ENCODE data around the gene BRD7.

DNA sequence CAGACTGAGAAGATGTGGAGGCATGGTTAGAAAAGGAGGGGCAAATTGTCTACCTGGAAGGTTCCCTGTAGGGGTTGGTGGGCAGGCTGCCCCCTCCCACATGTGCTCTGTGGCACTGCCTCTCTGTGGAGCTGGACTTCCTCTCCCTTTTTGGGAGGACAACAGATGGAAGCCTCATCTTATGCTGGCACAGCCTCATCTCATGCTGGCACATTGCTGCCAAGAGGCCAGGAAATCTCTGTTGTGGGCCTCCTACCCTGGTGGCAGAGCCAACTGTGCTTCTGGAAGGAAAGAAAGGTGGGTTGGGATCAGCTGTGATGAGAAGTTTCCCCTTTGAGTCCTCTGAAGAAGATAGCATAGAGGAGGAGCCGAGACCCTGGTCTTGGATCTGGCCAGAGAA is 19.7 kb upstream of the BRD7 start:
- TF ChIP-seq POLR2AphosphoS5 (IDR thresholded peaks at IDR 0.05) (no peak), POLR2A (IDR thresholded peaks at IDR 0.05) (no peak), EP300 (IDR thresholded peaks at IDR 0.05) (no peak)
- TF ChIP-seq, protein P1, sequence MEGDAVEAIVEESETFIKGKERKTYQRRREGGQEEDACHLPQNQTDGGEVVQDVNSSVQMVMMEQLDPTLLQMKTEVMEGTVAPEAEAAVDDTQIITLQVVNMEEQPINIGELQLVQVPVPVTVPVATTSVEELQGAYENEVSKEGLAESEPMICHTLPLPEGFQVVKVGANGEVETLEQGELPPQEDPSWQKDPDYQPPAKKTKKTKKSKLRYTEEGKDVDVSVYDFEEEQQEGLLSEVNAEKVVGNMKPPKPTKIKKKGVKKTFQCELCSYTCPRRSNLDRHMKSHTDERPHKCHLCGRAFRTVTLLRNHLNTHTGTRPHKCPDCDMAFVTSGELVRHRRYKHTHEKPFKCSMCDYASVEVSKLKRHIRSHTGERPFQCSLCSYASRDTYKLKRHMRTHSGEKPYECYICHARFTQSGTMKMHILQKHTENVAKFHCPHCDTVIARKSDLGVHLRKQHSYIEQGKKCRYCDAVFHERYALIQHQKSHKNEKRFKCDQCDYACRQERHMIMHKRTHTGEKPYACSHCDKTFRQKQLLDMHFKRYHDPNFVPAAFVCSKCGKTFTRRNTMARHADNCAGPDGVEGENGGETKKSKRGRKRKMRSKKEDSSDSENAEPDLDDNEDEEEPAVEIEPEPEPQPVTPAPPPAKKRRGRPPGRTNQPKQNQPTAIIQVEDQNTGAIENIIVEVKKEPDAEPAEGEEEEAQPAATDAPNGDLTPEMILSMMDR (IDR thresholded peaks at IDR 0.05), result no peak

All from sigmoid colon (tissue), 4 donors.